Activated naive CD4-positive, alpha-beta T cell treated with anti-CD3 and anti-CD28 coated beads, Interleukin-2, amount 50 U/mL, for 16 hours (primary cell): ENCODE results near the gene SRPK2.
A peak's percentile ranks its signal among the peaks of the same experiment; 100 is the strongest.
"Not testable (repeated sequence)": the region's sequence is repeated elsewhere in the genome, so short reads cannot be mapped to it uniquely, and the experiment has no call there.

ENCODE experiments used
- DNase-seq: peaks from one replicate; pipeline ENCODE4 v3.0.0-alpha.2; 2020

SRPK2 gene

DNA sequence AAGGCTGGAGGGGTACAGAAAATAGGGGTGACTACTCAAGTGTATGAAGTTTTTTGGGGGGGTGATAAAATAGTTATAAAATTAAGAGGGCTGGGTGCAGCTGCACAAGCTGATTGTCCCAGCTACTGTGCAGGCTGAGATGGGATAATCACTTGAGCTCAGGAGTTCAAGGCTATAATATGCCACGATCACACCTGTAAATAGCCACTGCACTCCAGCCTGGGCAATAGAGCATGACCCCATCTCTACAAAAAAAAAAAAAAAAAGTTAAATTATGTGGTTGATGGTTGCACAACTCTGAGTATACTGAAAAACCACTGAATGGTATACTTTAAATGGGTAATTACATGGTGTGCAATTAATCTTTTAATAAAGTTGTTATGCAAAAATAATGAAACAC lies 172.9 kb downstream of the SRPK2 start:
- no peak for DNase-seq

DNA sequence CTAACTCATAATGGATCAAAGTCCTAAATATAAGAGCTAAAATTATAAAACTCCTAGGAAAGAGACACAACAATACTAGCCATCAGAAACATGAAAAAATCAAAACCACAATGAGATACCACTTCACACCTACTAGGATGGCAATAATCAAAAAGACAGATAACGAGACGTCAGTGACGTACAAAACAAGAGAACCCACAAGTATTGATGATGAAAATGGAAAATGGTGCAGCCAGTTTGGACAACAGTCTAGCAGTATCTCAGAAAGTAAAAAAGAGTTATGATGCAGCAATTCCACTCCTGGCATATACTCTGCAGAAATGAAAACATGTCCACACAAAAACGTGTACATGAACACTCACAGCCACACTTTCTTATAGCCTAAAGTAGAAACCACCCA lies 173.5 kb downstream of the SRPK2 start:
- no peak for DNase-seq

DNA sequence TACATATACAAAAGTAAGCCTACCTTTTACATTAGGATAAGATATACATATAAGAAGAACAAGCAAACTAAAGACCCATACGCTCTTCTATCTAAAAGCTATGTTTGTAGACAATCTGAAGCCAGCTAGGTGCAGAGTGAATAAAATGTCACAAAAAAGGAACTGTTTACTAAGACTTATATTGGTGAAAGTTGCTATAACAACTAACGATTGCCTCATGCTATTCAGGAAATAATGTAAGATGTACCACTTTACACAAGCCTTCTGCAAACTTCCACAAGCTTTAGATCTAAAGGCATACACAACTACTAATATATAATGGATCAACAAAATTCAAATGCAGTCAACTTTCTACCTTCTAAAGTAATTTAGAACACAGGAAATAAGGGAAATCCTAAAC lies 175.1 kb downstream of the SRPK2 start:
- DNase-seq = no peak

DNA sequence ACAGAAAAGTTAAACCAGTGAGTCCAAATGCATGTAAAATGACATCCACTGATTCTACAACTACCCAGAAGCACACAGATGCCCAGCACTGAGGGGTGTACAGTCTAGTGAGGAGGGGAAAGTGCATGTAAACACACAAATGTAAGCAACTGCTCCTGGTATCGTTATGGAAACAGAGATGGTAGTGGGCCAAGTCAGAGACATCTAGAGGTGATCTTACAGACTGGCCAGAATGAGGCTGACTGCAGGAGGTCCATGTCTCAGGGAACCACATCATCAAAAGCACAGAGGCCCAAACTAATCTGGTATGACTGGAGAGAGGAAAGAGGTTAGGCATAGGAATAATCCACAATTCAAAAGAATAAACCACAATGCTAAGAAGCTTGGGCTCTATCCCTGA lies 176.5 kb downstream of the SRPK2 start:
- DNase-seq = no peak

DNA sequence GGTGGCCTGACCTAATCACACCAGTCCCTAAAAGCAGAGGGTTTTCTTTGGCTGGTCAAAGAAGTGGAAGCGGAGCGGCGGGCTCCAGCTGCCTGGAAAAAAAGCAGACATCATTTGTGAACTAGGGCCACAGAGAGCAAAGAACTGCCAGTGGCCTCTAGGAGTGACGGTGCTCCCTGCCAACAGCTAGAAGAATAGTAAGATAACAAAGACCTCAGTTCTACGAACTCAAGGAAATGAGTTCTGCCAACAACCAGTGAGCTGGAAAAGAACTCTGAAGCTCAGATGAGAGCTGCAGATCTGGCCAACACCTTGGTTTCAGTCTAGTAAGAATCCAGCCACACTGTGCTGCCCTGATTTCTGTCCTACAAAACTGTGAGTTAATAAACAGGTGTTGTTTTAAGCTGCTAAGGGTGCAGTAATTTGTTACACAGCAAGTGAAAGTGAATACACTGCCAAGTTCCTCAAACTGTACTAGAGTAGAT lies 178.0 kb downstream of the SRPK2 start:
- no peak for DNase-seq

DNA sequence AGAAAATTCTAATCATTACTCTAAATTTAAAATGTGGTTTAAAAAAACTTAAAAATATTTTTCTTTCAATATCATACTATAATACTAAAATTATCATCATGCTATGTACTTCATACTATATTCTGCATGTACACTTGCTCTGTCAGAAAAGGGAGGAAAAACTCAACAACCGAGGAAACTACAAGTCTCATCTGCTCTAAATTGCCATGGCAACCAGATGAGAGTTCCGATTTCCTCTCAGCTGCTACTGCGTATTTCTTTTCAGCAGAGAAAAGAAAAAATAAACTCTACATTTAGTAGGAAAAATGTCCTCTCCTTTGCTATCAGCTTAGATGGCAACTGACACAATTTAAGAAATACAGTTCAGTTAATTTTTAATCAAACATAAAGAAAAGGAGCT lies 178.9 kb downstream of the SRPK2 start:
- DNase-seq = no peak

DNA sequence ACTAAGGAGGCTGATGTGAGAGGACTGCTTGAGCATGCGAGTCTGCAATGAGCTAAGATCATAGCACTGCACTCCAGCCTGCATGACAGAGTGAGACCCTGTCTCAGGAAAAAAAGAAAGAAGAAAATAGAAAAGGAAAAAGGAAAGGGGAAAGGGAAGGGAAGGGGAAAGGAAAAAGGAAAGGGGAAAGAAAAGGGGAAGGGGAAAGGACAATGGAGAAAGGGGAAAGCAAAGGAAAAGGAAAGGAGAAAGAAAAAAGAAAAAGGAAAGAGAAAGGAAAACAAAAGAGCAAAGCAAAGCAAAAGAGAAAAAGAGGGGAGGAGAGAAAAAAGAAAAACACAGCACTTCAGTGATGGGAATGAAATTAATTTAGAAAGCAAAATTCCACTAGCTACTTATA lies 179.3 kb downstream of the SRPK2 start:
- no peak for DNase-seq

DNA sequence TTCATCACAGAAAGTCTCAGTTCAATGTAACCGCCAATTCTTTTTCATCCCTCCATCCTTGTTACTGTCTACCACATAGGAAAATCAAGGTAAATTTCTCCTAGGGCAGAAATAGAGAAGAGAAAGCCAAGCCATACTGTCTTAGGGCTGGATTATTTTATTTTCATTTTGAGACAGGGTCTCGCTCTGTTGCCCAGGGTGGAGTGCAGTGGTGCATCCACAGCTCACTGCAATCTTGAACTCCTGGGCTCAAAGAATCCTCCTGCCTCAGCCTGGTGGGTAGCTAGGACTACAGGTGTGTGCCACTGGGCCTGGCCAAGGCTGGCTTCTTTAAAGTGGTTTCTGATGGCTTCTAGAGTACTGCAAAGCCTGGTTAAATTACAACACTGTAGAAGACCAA lies 181.7 kb downstream of the SRPK2 start:
- DNase-seq = no peak

DNA sequence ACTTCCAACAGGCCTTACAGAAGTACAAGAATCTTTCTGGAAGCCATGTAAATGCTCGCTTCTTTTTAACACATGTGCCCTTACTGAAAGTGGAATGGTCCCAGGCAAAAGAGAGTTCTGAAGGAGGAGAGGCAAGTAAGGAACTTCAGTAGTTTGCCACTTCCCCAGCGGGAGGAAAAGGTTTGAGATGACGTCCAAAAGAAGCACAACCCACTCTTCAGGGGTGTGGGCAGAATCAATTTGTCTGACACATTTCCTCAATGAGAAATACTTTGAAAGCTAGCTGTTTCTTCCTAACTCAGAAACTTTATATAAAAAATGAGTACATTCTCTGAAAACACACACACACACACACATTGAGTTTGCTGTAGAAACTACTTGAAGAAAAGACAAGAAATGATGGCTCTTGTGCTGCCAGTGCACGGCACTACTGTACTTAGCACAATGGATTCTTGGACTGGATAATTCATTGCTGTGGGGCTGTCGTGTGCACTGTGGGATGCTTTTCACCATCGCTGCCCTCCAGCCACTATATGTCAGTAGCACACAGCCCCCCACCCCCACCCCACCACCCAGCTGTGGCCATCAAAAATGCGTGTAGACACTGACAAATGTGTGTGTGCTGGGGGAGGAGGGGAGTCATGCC lies 183.0 kb downstream of the SRPK2 start:
- peak; percentile 42 for DNase-seq

DNA sequence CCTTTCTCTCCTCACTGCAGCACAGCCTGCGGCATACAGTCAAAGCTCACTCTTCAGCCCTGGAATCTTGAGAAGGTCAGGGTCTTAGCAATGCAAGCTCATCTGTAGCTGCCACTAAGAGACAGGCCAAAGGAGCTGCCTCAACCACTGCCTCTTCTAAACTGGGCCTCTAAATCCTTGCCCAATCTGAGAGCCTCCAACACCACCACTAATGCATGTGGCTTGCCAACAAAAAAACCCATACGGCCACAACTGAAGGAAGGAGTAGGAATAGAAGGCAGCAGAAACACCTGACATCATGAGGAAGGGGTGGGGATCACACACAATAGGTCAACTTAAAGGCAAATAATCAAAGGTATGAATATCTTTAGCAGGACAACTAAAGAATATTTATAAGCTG lies 183.8 kb downstream of the SRPK2 start:
- DNase-seq = no peak

DNA sequence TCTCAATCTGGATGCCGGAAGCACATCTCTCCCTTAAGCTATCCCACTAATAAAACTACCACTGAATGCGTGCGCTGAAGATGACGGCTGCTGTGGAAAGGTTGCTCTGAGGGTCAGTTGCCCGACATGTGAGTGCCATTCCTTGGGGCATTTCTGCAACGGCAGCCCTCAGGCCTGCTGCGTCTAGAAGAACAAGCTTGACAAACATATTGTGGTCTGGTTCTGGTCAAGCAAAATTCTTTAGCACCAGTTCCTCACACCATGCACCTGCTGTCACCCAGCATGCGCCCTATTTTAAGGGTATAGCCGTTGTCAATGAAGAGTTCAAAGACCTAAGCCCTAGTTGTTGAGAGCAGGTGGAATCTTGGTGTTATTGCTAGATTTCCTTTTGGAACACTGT lies 184.2 kb downstream of the SRPK2 start:
- DNase-seq = no peak

DNA sequence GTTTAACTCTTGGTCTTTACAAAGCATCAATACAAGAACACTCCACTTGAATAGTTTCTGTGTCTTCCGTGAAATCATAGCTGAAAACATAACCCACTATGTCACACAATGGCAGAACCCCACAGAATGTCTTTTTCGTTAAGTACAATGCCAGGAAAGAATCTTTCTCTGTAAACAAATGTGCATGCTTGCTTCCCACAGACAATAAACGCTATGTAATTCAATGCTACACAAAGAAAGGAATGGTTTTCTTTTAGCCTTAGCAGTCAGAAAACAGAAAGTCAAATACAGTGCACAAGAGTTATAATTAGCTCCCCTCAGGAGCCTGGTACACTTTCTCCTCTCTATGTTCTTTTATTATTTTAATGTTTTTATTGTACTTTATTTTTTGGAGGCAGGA lies 186.1 kb downstream of the SRPK2 start:
- no peak for DNase-seq

DNA sequence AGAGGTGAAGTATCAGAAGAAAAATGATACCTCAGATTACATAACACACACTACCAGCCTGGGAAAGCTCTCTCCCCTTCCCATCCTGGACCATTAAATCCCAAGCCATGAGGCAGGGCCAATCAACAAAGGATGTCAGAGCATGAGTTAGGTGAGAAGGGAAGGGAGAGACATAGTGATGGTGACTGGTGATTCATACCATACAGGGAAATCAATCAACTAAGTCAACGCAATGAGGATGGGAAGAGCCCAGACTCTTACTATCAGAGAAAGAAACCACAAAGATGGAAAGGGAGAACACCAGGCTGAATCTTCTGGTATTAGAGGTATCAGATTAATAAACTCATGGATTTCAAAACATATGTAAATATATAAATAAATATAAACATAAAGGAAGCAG lies 189.3 kb downstream of the SRPK2 start:
- DNase-seq = no peak

DNA sequence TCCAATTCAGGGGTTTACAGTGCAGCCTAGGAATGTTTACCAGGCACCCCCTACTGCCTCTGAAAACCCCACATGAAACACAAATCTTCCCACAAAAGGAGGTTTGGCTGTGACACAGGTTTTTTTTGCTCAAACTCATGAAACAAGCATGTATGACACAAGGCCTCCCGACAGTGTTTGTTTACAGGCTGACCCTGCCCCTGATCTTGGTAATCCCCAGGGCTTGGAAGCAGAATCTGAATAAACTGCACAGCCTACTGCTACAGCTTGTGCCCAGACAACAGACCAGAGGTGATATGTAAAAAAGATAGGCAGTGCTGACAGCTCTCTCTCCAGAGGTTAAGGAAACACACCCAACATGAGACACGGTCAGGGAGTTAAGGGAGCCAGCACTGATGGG lies 190.5 kb downstream of the SRPK2 start:
- DNase-seq = no peak

DNA sequence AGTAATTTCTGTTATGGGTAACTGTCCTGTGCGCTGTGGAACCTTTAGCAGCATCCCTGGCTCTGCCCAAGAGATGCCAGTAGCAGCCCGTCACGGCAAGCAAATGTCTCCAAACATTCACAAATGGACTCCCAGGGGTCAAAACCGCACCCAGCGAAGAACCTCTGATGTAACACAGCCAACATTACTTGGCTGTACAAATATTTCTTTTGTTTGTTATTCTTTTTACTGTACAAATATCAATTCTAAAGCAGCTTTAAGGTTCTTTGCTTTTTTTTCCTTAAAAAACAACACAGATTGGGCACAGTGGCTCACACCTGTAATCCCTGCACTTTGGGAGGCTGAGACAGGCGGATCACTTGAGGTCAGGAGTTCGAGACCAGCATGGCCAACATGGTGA lies 192.2 kb downstream of the SRPK2 start:
- no peak for DNase-seq

DNA sequence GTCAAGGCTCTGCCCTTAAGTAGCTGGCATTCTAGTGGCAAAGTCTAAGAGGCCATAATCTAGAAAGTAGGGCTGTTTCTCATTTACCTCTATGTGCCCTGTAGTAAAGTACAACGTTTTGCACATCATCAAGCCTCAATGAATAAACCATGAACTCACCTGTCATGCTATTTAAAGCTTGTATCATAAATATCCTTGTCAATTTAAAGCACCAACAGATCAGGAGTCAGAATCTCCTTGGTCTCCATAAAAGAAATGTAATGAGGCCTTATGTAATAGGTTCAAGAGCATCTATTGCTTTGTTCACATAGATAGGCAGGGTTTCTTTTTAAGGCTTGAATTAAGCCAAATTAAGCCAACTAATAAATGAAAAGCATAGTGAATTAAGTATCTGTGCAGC lies 192.8 kb downstream of the SRPK2 start:
- no peak for DNase-seq

DNA sequence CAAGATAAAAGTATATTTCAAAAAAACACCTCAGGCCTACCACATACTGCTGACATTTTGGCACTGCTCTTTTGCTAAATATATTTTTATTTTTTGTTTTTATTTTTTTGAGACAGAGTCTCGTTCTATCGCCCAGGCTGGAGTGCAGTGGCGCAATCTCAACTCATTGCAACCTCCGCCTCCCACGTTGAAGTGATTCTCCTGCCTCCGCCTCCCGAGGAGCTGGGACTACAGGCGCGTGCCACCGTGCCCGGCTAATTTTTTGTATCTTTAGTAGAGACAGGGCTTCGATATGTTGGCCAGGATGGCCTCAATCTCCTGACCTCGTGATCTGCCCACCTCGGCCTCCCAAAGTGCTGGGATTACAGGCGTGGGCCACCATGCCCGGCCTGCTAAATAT lies 193.8 kb downstream of the SRPK2 start:
- DNase-seq = not testable (repeated sequence)

DNA sequence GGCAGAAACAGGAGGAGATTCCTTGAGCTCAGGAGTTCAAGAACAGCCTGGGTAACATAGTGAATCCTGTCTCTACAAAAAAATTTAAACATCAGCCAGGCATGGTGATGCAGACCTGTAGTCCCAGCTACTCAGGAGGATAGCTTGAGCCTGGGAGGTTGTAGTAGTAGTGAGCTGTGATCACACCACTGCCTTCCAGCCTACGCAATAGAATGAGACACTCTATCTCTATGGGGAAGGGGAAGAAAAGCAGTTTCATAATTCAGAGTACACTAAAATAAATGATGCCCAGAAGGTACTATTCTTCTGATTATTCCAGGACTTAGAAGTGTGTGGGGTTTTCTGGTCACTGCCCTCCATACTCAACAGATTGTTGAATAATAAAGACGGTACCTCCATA lies 197.4 kb downstream of the SRPK2 start:
- DNase-seq = no peak

DNA sequence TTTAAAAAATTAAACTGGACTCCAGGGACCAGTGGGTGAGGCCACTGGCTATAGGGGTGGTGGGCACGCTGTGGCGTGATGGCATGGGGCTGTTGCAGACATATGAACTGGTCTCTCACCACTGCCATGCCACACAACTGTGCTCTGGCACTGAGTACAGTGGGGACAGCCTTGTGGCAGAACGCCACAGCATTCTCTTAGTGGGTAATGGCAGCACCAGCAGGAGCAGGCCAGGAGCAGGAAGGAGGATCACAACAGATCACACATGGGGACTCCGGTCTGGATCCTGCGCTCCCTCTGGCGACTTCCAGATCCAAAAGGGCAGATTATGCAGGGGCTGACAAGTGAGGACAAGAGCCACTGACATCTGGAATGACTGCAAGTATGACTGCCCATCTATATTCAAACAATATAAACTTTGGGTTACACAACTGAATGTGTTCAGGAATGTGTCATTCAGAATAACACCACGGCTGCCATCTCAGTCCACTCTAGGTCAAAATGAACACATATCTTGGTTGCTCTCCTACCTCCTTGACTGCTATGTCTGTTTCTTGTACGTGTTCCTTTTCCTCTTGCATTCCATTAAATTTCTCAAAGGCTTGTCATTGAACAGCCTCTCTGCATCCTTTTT lies 198.7 kb downstream of the SRPK2 start:
- no peak for DNase-seq

DNA sequence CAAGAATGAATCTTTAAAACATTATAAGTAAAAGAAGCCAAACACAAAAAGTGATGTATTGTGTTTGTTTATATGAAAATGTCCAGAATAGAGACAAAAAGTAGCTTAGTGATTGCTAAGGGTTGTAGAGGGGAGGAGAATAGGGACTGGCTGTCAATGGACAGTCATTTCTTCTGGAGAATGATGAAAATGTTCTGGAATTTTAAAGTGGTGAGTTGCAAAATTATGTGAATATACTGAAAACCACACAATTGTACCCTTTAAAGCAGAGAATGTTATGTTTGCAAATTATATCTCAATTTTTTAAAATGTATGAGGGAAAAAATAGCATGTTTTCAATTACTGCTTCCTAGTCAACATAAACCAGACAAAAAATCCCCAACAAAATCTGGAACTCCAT lies 200.5 kb downstream of the SRPK2 start:
- DNase-seq = no peak

DNA sequence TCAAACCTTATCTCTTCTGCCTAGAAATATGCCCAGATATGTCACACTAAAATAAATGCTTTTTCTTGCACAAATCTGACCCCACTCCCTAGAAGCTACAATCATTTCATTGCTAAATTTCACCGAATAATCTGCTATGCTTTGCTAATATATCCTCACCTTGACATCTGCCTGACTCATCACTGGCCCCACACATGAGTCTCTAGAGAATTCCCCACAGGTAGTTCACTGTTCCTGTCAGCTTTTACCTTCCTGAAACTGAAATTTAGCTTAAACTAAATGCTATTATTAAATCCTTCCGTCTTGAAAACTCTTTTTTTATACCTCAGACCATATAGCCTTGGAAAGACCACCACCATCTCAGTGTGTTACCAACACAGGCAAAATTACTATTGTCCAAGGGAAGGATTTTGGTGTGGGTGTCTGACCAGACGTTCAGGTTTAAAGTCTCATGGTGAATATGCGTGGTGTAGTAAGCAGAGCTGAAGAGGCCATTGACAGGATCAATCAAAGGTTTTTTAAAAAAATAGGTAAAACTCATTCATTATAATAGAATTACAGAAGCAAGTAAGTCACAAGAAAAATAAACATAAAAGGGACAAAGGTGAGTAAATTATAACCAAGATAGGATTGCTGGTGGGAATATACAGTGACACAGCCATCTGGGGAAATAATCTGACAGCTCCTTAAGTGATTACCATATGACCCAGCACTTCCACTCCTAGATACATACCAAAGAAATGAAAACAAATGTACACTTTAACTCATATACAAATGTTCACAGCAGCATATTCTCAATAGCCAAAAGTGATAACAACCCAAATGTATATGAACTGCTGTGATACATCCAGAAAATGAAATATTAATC lies 201.2 kb downstream of the SRPK2 start:
- no peak for DNase-seq

DNA sequence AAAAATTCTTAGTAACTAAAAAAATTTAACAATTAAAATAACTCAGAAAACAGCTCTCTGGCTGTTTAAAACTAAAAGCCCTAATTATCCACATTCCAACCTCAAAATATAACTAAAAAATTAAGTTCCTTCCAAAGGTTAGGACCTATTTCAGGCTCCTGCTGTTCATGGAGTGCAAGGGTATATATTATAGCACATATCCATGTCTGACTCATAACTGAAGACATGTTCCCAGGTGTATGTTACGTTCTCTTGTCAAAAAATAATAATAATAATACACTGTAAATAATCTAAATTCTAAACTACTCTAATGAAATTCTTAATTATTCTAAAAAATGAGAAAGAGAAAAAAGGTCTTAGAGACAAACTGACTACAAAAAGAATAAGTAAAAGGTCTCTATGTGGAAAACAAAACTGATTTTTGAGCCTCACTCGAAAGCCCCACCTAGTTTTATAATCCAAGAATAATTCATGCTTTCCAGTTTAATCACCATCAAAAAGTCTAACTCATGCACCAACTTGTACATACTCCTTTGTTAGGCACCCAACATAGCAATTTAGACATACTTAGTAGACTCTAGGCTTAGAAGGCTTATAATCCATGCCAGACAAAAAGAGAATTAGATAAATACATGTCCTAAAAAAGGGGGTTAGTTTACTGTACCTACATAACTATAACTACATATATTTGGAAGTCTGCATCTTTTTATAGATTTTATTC lies 203.3 kb downstream of the SRPK2 start:
- DNase-seq = no peak

DNA sequence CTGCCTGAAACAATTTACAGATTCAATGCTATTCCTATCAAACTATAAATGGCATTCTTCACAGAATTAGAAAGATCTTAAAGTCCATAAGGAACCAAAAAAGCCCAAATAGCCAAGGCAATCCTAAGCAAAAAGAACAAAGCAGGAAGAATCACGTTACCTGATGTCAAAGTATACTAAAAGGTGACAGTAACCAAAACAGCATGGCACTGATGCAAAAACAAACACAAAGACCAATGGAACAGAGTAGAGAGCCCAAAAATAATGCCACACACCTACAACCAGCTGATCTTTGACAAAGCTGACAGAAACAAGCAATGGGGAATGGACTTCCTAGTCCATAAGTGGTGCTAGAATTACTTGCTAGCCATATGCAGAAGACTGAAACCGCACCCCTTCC lies 208.7 kb downstream of the SRPK2 start:
- no peak for DNase-seq
